ENCODE data around the gene PARM1. TPM values are rescaled to one million over a fixed set of nuclear protein-coding genes. Genes with fewer than 3 reads are reported as not detected.

The PARM1 gene
- total and polyA plus RNA-seq, 2 experiments from 2014 or later, result 107 to 154 TPM

DNA sequence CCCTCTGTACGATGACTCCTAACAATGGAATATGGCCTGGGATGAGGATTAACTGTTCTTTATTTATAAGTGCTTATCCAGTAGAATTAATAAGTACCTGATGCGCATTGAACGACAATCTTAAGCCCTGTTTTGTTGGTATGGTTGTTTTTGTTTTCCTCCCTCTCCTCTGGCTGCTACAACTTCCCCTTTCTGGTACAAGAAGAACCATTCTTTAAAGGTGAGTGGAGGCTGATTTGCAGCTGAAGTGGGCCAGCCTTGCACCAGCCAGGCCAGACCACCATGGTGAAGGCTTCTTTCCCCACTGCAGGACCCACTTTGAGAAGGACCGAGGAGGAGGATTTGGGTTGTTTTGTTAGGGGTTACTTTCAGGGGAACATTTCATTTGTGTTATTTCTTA is 113.3 kb downstream of the PARM1 start:
- H2AFZ ChIP-seq, result no peak overlapping the region
- H3K4me1 ChIP-seq (ENCODE audit: insufficient read depth), result no peaks in the 10 kb centered on the region
- H3K27ac ChIP-seq, result no peak overlapping the region
- WGBS (ENCODE audit: low lambda C conversion rate, missing lambda C conversion rate), result 93% methylated on average over 4 of the region's 4 CpGs
- H4K20me1 ChIP-seq (ENCODE audit: insufficient read depth, poor library complexity, severe bottlenecking), result no peaks in the 10 kb centered on the region
- TF ChIP-seq EZH2 (IDR thresholded peaks at IDR 0.05; ENCODE audit: borderline replicate concordance) (no peak), EZH2phosphoT487 (IDR thresholded peaks at IDR 0.05; ENCODE audit: low read depth, severe bottlenecking, unreplicated experiment) (no peak)
- TF ChIP-seq, protein P1, sequence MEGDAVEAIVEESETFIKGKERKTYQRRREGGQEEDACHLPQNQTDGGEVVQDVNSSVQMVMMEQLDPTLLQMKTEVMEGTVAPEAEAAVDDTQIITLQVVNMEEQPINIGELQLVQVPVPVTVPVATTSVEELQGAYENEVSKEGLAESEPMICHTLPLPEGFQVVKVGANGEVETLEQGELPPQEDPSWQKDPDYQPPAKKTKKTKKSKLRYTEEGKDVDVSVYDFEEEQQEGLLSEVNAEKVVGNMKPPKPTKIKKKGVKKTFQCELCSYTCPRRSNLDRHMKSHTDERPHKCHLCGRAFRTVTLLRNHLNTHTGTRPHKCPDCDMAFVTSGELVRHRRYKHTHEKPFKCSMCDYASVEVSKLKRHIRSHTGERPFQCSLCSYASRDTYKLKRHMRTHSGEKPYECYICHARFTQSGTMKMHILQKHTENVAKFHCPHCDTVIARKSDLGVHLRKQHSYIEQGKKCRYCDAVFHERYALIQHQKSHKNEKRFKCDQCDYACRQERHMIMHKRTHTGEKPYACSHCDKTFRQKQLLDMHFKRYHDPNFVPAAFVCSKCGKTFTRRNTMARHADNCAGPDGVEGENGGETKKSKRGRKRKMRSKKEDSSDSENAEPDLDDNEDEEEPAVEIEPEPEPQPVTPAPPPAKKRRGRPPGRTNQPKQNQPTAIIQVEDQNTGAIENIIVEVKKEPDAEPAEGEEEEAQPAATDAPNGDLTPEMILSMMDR (IDR thresholded peaks at IDR 0.05; ENCODE audit: poor library complexity), result no peak
- no peak for DNase-seq (ENCODE audit: low spot score)
- H3K27me3 ChIP-seq, result no peaks in the 10 kb centered on the region
- no peaks in the 10 kb centered on the region for H3K9me3 ChIP-seq (ENCODE audit: low read depth)
- H3K9me2 ChIP-seq (replicated peaks; ENCODE audit: insufficient read depth), result no peaks in the 10 kb centered on the region
- H3K36me3 ChIP-seq (replicated peaks; ENCODE audit: insufficient read depth, low read depth), result no peaks in the 10 kb centered on the region
- H3K79me2 ChIP-seq, result no peaks in the 10 kb centered on the region
- no peak overlapping the region for H3K4me2 ChIP-seq
- no peak overlapping the region for H3K4me3 ChIP-seq

DNA sequence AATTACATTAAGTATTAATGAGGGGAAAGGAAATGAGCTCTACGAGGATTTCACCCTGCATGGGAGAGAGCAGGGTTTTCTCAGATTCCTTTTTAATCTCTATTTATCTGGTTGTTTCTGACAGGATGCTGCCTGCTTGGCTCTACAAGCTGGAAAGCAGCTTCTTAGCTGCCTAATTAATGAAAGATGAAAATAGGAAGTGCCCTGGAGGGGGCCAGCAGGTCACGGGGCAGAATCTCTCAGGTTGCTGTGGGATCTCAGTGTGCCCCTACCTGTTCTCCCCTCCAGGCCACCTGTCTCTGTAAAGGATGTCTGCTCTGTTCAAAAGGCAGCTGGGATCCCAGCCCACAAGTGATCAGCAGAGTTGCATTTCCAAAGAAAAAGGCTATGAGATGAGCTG is 113.7 kb downstream of the PARM1 start:
- TF ChIP-seq EZH2phosphoT487 (IDR thresholded peaks at IDR 0.05; ENCODE audit: low read depth, severe bottlenecking, unreplicated experiment) (no peak), EZH2 (IDR thresholded peaks at IDR 0.05; ENCODE audit: borderline replicate concordance) (no peak)
- TF ChIP-seq, protein P1 (IDR thresholded peaks at IDR 0.05; ENCODE audit: poor library complexity), result no peak
- Histone ChIP-seq H3K27me3 (no peaks in the 10 kb centered on the region), H4K20me1 (ENCODE audit: insufficient read depth, poor library complexity, severe bottlenecking) (no peaks in the 10 kb centered on the region), H3K27ac (no peak overlapping the region), H3K4me1 (ENCODE audit: insufficient read depth) (no peaks in the 10 kb centered on the region), H3K9me2 (replicated peaks; ENCODE audit: insufficient read depth) (no peaks in the 10 kb centered on the region), H3K36me3 (replicated peaks; ENCODE audit: insufficient read depth, low read depth) (no peaks in the 10 kb centered on the region), H3K4me3 (no peak overlapping the region), H3K4me2 (no peak overlapping the region), H2AFZ (no peak overlapping the region), H3K9me3 (ENCODE audit: low read depth) (no peaks in the 10 kb centered on the region), H3K79me2 (no peaks in the 10 kb centered on the region)
- no peak for DNase-seq (ENCODE audit: low spot score)
- WGBS (ENCODE audit: low lambda C conversion rate, missing lambda C conversion rate), result 57% methylated on average over 2 of the region's 2 CpGs

DNA sequence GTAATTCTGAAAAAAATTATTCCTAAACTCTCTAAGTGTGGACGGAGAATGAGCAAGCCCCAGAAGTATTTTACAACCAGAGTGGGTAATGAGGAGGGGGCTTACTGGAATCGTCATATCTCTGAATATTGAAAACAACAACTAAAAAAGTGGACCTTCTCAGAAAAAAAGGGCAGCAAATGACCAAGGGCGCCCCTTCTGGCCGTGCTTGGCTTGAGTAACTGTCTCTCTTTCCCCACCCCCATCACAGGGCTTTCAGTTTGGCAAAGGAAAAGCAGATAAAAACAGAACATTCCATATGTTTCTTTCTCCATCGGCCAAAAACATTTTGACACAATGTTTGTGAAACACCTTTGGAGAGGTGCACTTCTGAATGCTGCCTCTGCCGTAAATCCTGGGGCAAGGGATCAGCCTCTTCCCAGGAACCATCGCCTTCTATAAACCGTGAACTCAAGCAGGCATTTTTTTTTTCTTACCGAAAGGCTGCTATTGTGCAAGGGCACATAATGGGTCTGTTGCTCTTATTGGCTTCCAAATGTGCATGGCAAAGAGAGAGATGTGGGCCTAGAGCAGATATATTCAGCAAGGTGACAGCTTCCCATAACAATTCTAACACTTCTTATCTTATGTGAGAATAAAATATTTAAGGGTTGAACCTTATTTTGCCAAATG is 115.4 kb downstream of the PARM1 start:
- no peak overlapping the region for H3K27ac ChIP-seq
- H3K27me3 ChIP-seq, result no peaks in the 10 kb centered on the region
- H3K4me1 ChIP-seq (ENCODE audit: insufficient read depth), result no peaks in the 10 kb centered on the region
- H3K9me2 ChIP-seq (replicated peaks; ENCODE audit: insufficient read depth), result no peaks in the 10 kb centered on the region
- 68% methylated on average over 9 of the region's 9 CpGs for WGBS (ENCODE audit: low lambda C conversion rate, missing lambda C conversion rate)
- no peak for TF ChIP-seq EZH2phosphoT487 (IDR thresholded peaks at IDR 0.05; ENCODE audit: low read depth, severe bottlenecking, unreplicated experiment)
- TF ChIP-seq, protein P1 (IDR thresholded peaks at IDR 0.05; ENCODE audit: poor library complexity), result peak; percentile 27
- DNase-seq (ENCODE audit: low spot score), result no peak
- no peaks in the 10 kb centered on the region for H3K36me3 ChIP-seq (replicated peaks; ENCODE audit: insufficient read depth, low read depth)
- H3K9me3 ChIP-seq (ENCODE audit: low read depth), result no peaks in the 10 kb centered on the region
- H3K4me2 ChIP-seq, result no peak overlapping the region
- no peak overlapping the region for H3K4me3 ChIP-seq
- H4K20me1 ChIP-seq (ENCODE audit: insufficient read depth, poor library complexity, severe bottlenecking), result no peaks in the 10 kb centered on the region
- no peaks in the 10 kb centered on the region for H3K79me2 ChIP-seq
- no peak overlapping the region for H2AFZ ChIP-seq

Measured in hepatocyte (in vitro differentiated cells).